HepG2 (cell line): ENCODE results near the gene TNP2. TPM values are rescaled to one million over a fixed set of nuclear protein-coding genes. Genes with fewer than 3 reads are reported as not detected.
A peak's percentile ranks its signal among the peaks of the same experiment; 100 is the strongest.

ENCODE experiments used
- ATRX ChIP-seq: sonication (generic); formaldehyde crosslinking; IDR thresholded peaks from 2 replicates; pipeline ENCODE4 v1.4.0; 2020; ENCODE audit warnings: missing genetic modification reagents, borderline replicate concordance
- EZH2 ChIP-seq: conservative IDR thresholded peaks from 2 replicates; pipeline ENCODE4 v1.6.1; 2012; ENCODE audit warnings: mild to moderate bottlenecking, low read depth, low read length, moderate library complexity
- FLYWCH1 ChIP-seq: sonication (generic); formaldehyde crosslinking; IDR thresholded peaks from 2 replicates; pipeline ENCODE4 v1.8.1; 2023; ENCODE audit warnings: mild to moderate bottlenecking, missing genetic modification reagents
- FOXM1 ChIP-seq: sonication (generic); formaldehyde crosslinking; IDR thresholded peaks from 2 replicates; pipeline ENCODE4 v1.5.0; 2020; ENCODE audit warnings: missing genetic modification reagents
- GTF3A ChIP-seq: sonication (generic); formaldehyde crosslinking; conservative IDR thresholded peaks from 2 replicates; pipeline ENCODE4 v1.4.0; 2020; ENCODE audit warnings: mild to moderate bottlenecking, missing genetic modification reagents
- HMGXB3 ChIP-seq: sonication (generic); formaldehyde crosslinking; IDR thresholded peaks from 2 replicates; pipeline ENCODE4 v1.4.0; 2020; ENCODE audit warnings: missing genetic modification reagents, borderline replicate concordance
- HNRNPH1 ChIP-seq: fragments of 200-400 bp; formaldehyde crosslinking; optimal IDR thresholded peaks from 2 replicates; pipeline ENCODE3; 2017; ENCODE audit warnings: mild to moderate bottlenecking, low read depth, low read length
- HOXA7 ChIP-seq: sonication (generic); formaldehyde crosslinking; IDR thresholded peaks from 2 replicates; pipeline ENCODE4 v1.8.1; 2022; ENCODE audit warnings: mild to moderate bottlenecking, missing genetic modification reagents, moderate library complexity
- MAF1 ChIP-seq: sonication (generic); formaldehyde crosslinking; IDR thresholded peaks from 2 replicates; pipeline ENCODE4 v1.5.0; 2020; ENCODE audit warnings: missing genetic modification reagents, borderline replicate concordance
- MYNN ChIP-seq: sonication (generic); formaldehyde crosslinking; IDR thresholded peaks from 2 replicates; pipeline ENCODE4 v1.4.0; 2020; ENCODE audit warnings: mild to moderate bottlenecking, low read depth, missing genetic modification reagents
- SIX1 ChIP-seq: sonication (generic); formaldehyde crosslinking; IDR thresholded peaks from 2 replicates; pipeline ENCODE4 v1.4.0; 2020; ENCODE audit warnings: missing genetic modification reagents, borderline replicate concordance
- SKI ChIP-seq: fragments of 450-650 bp; IDR thresholded peaks from one replicate; pipeline ENCODE4 v1.6.1; 2018; ENCODE audit warnings: mild to moderate bottlenecking; ENCODE audit not compliant: partially characterized antibody
- SKIL ChIP-seq: sonication (generic); formaldehyde crosslinking; IDR thresholded peaks from 2 replicates; pipeline ENCODE4 v1.8.0; 2022; ENCODE audit warnings: missing genetic modification reagents, mild to moderate bottlenecking, moderate library complexity, borderline replicate concordance
- TFAP4 ChIP-seq: sonication (generic); IDR thresholded peaks from 2 replicates; pipeline ENCODE4 v1.6.1; 2016; ENCODE audit warnings: low read depth, borderline replicate concordance
- ZNF569 ChIP-seq: sonication (generic); formaldehyde crosslinking; IDR thresholded peaks from 2 replicates; pipeline ENCODE4 v1.5.0; 2020; ENCODE audit warnings: mild to moderate bottlenecking, missing genetic modification reagents, moderate library complexity, borderline replicate concordance
- ZNF678 ChIP-seq: sonication (generic); formaldehyde crosslinking; IDR thresholded peaks from 2 replicates; pipeline ENCODE4 v1.4.0; 2020; ENCODE audit warnings: mild to moderate bottlenecking, missing genetic modification reagents
- ZSCAN22 ChIP-seq: sonication (generic); formaldehyde crosslinking; IDR thresholded peaks from 2 replicates; pipeline ENCODE4 v1.4.0; 2020; ENCODE audit warnings: mild to moderate bottlenecking, missing genetic modification reagents
- polyA plus RNA-seq, 8 experiments: library from polyadenylated mRNA; depleted of rRNA in 3 of 8; stranded (reverse) in 7 of 8; unstranded in 1 of 8; fragments of >200 nt; fragmentation: Illumina TruSeq in 4 of 8; extraction: Trizol in 4 of 8; gene quantifications; 2 replicates each; pipeline versions ENCODE4 v1.2.1 to v1.2.3, GENCODE V29; 2011 to 2016; ENCODE audit warnings: low read depth in 4 of 8, missing spikeins in 1 of 8, mixed read lengths in 1 of 8; ENCODE audit not compliant: insufficient read depth in 1 of 8
- total RNA-seq, 5 experiments: library from RNA; depleted of rRNA; stranded (reverse); fragments of >200 nt; fragmentation: Illumina TruSeq; extraction: Trizol; gene quantifications; 2 replicates each; pipeline ENCODE4 v1.2.3, GENCODE V29; 2016; ENCODE audit warnings: low read depth in 1 of 5

TNP2 gene
- total and polyA plus RNA-seq, 2 of the 13 experiments (the other 11 are each of a cell fraction or from before 2014, with no cell fraction given), result not detected

- no peak for TF ChIP-seq ATRX (CRISPR knock-in tag)
- no peak for TF ChIP-seq MYNN (CRISPR knock-in tag)
- no peak for TF ChIP-seq ZNF569 (CRISPR knock-in tag)
- TF ChIP-seq SKIL (CRISPR knock-in tag), result no peak
- TF ChIP-seq ZNF678 (CRISPR knock-in tag), result peak; percentile 70; the same call in 1 of the 2 replicates
- TF ChIP-seq HNRNPH1, result no peak
- no peak for TF ChIP-seq FOXM1
- 0 out of 2 replicates have a peak, but pooled peaks have one; percentile 47 for TF ChIP-seq GTF3A
- no peak for TF ChIP-seq EZH2
- TF ChIP-seq SIX1 (CRISPR knock-in tag), result no peak
- no peak for TF ChIP-seq ZSCAN22 (CRISPR knock-in tag)
- TF ChIP-seq HMGXB3 (CRISPR knock-in tag), result no peak
- TF ChIP-seq HOXA7 (CRISPR knock-in tag), result no peak
- no peak for TF ChIP-seq TFAP4
- no peak for TF ChIP-seq MAF1 (CRISPR knock-in tag)
- TF ChIP-seq SKI, result no peak
- TF ChIP-seq FLYWCH1 (CRISPR knock-in tag), result no peak
These were observed 11.7 kb upstream of the TNP2 start, which contains the start of gene PRM1 (continued) for GRCh38 chr16:11280616-11281522.
